T1000 (cell line): Measurements from ENCODE around the gene ANP32B.
"Not testable (repeated sequence)": the region's sequence is repeated elsewhere in the genome, so short reads cannot be mapped to it uniquely, and the experiment has no call there.

Experiments used
- DNase-seq: peaks from one replicate; lab custom pipeline; 2025; ENCODE audit warnings: mixed read lengths; lab: John Stamatoyannopoulos, UW

The ANP32B gene

DNA sequence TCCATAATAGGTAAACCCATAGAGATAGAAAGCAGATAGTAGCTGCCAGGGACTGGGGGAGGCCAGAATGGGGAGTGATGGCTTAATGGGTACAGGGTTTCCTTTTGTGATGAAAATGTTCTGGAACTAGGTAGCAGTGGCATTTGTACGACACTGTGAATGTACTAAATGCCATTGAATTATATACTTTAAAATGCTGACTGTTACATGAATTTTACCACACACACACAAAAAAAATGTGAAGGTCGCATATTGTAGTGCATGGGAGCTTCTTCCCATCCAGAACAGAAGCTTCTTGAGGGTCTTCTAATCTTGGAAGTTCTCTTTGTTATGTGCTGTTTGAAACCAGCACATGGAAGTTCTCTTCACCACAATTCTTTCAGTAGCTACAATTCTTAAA is 19.9 kb upstream of the ANP32B start:
- no peak for DNase-seq

DNA sequence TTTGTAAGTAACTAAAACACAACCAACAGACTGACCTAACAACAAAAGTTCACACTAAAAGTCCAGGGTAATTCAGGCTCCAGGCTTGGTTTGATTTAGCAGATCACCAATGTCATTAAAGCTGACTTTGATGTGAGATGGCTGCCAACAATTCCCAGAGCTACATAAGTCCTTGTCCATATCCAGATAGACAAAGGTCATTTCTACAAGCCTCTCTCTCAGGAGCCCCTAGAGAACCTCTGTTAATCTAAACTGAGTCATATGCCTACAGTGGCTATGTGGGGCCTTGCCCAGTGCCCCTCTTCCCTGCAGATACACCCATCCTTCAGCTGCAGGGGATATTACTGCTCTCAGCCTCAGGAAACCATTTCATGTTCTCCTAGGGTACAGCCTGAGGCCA is 18.2 kb upstream of the ANP32B start:
- no peak for DNase-seq

DNA sequence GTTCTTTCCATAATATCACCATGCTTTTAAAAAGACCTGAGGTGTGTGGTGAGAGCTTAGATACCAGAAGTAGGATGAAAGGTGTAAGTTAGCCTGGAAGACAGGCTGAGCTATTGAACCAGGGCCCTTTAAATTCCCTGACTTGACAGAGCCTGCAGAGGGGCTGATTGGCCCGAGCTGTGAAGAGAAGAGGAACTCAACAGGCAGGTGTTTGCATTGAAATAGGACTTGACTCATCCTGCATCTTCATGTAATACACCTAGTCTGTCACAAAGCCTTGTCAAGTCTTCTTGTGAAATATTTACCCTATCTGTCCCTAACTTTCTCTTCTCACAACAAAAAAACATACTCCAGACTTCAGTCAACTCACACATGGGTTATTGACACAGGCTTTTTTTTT is 16.6 kb upstream of the ANP32B start:
- no peak for DNase-seq

DNA sequence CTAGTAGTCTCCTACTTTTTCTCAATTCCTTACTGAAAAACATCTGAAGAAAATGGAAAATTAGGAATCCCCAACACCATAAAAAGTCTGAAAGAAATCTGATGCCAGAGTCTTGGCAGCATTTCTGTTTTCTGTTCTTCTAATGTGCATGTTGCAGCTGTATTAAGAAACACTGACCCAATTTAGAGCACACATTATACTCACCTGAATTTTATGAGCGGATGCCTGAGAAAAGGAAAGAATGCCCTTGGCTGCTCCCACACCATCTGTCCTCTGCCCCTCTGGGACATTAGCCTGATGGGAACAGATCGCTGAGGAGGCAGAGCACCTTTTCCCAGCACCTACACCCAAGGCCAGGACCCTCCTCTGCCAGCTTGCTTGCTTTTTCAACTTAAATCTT is 14.1 kb upstream of the ANP32B start:
- no peak for DNase-seq

DNA sequence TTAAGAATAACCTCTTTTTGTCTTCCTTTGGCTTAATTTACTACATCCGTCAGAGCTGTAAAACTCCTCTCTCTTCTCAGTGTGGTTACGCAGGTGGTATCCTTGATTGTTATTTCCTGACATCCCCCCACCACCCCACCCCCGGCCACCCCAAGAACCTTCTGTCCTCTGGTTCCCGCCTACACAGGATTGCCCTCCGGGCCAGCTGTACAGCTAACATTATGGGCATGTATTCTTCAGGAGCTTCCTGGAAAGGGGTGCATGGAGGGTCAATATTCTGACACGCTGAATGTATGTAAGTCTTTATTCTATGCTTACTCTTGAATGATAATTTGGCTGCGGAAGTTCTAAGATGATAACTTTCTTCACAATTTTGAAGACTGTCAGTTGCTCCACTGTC is 13.0 kb upstream of the ANP32B start:
- no peak for DNase-seq

DNA sequence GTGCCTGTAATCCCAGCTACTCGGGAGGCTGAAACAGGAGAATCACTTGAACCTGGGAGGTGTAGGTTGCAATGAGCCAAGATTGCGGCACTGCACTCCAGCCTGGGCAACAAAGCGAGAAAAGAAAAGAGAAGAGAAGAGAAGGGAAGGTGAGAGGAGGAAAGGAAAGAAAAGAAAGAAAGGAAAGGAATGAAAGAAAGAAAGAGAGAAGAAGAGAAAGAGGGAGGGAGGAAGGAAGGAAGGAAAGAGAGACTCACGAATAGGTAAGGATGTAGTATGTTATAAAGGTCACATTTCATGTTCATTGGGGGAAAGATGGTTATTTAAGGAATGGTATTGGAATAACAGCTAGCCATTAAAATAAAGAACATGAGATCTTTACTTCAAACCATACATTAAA is 10.4 kb upstream of the ANP32B start:
- DNase-seq = no peak

DNA sequence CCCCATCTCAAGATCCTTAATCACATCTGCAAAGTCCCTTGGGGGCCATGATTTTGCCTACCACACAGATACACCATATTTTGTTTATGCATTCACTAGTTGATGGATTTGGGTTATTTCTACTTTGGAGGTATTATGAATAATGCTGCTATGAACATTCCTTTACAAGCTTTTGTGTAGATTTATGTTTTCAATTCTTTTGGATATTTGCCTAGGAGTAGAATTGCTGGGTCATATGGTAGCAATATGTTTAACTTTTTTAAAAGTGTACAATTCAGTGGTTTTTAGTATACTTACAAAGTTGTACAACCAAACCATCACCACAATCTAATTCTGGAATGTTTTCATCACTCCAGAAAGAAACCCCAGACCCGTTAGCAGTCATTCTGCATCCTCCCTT is 7.8 kb upstream of the ANP32B start:
- no peak for DNase-seq

DNA sequence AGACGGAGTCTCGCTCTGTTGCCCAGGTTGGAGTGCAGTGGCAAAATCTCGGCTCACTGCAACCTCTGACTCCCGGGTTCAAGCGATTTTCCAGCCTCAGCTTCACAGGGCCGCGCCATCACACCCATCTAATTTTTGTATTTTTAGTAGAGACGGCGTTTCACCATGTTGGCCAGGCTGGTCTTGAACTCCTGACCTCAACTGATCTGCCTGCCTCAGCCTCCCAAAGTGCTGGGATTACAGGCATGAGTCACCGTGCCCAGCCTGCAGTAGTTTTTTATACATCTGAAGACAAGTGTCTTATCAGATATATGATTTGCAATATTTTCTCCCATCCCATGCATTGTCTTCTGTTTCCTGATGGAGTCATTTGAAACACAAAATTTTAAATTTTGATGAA is 6.5 kb upstream of the ANP32B start:
- not testable (repeated sequence) for DNase-seq

DNA sequence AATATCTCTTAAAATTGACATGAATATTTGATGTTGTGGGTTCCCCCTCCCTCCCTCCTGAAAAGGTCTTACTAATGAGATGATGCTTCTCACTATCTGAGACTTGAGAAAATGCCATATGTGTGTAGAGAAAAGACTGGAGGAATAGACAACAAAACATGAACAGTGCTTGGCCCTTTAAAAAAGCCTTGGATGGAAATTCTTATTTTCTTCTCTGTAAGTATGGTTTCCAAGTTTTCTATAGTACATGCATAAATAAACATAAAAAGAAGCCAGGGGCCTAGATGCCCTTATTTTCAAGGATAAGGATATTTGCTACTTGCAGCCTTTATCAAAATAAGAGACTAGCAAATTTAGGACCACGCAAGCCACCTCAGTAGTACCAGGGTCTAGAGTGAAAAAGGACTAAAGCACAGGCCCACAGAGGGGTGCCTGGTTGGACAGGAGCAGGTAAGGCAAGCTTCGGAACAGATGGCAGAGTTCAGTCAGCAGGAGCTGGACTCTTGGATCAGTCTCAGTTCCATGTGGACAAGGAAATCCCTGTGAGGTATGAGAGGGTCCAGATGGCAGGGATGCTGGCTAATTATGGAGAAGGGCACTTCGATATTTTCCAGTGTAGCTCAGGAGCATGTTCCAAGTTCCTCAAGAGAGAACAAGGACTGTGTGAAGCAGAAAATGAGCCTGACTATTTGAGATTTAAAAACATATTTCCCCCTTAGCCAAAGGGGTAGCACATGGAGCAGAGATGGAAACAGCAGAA is 4.6 kb upstream of the ANP32B start:
- DNase-seq = no peak

DNA sequence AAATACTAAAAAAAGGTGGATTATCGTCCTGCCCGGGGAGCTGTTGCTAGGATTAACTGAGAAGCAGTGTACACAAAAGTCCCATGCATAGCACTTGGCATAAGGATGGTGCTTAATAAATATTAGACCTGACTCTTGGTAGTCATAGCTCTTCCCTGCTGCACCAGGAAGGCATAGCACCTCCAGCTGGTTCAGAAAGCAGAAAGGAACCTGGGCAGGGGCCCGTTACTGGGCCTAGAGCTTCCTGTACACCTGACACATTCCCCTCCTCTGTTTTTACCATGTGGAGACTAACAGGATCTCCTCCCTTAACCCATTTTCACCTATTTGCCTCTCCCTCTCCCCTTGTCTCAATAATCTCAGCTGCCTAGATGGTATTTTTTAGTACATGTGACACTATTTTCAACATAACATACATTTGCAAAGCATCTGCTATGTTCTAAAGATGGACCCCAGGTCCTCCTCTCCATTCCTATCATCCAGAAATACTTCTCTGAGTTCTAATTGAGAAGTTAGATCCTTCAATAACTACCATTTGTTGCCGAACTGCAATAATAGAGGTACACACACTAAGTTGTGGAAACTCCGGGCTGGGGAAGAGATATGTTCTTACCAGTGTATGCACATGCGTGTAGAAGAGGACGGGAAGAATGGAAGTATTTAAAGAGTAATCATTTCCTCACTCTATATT is 3.2 kb upstream of the ANP32B start:
- DNase-seq = no peak

DNA sequence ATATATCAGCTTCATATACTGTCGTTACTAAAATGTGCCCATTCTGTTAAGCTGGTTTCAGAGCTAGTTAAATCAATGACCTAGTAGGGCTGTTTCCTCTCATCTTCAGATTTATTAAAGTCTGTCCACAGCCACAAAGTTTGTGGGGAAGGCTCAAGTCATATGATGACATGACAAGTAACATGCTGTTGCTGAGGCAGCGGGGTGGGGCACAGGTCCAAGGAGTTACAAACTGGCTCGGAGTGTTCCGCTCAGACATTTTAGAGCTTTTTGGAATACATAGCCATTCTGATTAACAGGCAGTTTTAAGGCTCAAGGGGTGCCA is 2.7 kb upstream of the ANP32B start:
- no peak for DNase-seq

DNA sequence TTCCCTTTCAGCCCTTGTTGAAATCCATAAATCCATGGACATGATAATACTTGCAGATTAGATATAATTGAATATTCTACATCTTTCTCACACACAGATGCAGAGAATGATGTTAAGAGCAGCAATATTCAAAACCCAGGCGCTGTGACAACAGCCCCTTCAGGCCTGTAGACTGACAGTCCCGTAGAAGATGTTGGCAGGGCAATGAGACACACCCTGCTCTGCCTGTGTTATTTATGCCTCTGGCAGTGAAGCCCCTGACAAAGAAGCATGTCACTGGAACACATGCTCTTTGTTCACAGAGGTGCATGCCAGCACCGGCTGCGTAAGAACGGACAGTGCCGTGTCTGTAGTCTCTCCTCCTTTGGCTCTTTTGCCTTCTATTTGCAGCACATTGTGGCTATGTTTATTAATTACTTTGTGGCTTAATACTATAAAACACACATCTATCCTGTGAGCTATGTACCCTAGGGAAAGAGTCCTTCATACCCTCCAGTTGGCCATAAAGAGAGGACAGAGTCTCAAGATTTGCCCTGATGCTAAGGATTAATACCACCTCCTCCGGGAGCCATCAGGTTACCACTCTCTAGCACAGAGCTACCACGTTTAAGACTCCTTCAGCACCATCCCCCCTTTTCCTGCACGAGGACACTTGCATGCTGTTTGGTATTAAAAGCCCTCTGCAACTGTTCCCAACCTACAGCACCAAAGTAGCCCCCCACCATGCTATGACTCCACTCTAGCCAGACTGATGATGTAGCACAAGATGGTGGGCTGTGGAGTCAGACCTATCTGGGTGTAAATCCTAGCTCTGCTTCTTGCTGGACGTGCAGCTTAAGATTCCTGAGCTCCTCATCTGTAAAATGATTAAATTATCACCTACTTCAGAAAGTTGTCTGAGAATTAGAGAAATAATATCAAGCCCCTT is 2.0 kb upstream of the ANP32B start:
- DNase-seq = no peak

DNA sequence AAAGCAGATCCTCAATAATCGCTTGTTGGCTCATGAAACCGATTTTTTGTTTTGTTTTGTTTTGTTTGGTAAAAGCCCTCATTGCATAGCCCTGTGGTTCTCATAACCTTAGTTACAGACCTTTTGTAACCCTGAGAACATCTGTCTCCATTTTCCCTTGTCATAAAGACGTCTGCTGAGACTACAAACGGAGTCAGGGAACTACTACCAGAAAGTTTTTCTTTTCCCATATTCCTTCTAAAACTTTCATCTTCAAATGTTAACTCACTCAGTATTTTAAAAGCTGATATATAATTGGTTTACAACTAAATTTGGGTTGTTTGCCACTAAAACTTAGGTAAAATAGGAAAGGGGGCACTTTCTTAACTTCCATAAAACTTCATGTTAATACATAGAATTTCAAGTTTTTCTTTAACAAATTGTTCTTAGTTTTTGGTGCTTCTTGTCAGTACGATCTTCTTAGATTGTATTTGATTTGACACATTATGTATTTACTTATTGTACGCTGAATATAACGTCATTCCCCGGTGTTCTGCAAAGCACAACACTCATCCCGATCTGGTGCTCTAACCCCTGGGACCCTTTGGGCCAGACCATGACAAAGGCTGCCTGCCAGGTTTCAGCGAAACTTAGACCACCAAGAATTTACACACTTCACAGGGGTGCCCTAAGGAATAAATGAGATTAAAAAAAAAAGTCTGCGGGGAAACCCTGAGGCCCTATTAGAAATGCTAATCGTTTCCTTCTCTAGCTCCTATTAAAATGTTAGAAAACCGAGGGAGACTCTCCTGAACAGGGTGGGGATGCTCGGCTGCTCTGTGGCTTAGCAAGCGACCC is 1.1 kb upstream of the ANP32B start:
- no peak for DNase-seq

DNA sequence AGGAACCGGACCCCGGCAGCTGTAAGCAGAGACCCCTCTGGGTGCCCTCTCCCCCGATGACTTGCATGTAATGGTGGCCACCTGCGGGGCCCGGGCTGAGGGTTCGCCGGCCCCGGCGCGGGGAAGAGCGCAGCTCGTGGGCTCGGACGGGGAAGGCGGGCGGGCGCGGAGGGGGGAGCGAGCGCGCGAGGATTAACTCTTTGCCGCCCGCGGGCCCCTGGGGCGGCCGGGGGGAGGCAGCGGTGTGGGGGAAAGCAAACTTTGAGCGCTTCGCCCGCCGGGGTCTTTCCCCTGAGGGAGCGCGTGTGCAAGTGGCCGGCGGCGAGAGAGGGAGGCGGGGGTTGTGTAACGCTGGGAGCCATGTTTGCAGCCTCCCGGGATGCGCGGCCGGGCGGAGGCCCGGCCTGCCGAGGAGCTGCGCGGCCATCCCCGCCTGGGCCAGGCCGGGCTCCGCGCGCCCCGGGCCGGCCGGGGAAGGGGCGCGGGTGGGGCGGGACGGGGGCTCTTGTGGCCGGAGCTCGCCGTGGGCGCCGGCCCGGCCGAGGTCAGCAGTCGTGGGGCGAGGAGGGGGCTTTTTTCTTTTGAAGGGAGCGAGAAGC is 547 bp downstream of the ANP32B start:
- no peak for DNase-seq

DNA sequence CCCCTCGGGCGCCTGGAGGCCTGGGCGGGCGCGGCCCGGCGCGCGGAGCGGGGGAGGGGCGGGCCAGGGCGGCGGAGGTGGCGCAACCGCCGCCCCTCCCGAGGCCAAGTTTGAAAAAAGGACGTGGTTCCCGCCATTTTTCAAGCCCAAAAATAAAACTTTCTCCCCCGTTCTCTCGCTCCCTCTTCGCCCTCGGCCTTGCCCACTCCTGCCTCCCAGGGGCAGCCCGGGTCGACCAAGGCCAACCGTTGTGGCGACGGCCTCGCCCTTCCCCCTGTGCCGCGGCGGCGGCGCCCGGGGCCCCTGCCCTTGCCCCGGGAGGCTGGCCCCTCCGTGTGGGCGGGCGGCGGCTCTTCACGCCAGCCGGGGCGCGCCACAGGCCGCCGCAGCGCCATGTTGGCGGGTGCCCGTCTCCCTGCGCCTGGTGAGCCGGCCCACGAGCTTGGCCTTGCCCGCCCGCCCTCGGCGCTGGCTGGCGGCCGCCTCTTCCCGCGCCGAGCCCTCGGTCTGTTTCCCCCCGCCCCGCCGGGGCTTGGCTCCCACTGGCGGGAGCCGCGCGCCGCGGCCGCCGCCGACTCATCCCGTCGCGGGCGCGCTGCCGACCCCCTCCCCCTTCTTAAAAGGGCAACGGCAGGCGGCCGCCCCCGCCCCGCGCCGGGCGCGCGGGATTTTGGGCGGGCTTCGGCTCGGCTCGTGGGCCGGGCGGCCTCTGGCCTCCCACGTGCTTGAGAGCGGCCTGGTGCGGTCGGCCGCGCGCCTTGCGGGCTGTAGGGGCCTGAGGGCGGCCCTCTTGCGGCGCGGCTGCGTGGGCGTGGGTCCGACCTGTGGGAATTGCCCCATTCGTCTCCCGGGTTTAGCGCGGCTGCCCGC is 1.3 kb downstream of the ANP32B start:
- peak; percentile 63 for DNase-seq

DNA sequence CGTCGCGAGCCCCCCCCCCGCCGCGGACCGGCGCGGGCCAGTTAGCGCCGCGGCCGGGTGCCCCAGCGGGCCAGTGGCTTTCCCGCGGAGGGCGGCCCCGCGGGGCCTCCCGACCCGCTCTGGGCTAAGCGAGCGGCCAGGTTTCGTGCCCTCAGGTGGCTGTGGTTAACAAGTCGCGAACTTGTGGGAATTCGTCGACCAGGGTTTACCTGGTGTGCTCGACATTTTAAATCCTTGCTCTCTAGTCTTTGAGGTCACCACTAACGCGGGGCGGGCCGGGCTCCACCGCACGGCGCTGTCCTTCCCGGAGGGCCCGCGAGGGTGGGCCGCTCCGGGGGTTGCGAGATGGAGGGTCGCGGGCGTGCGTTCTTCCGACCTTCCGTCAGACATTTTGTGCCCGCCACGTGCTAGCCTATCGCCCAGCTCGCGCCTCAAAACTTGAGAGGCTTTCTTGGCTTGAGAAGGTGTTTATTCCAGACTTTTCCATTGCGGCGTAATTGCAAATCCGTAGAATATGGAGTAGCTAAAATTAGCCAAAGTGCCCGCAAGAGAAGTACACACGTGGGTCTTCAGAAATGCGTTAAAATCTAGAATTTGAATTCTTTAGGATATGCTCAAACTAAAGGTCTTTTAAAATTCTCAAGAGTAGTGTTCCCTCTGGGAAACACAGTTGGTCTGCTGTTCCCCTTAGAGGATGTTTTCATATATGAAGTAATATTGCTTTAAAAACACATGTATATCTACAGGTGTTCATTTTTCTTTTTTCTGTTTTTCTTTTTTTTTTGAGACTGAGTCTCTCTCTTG is 2.1 kb downstream of the ANP32B start:
- DNase-seq = no peak

DNA sequence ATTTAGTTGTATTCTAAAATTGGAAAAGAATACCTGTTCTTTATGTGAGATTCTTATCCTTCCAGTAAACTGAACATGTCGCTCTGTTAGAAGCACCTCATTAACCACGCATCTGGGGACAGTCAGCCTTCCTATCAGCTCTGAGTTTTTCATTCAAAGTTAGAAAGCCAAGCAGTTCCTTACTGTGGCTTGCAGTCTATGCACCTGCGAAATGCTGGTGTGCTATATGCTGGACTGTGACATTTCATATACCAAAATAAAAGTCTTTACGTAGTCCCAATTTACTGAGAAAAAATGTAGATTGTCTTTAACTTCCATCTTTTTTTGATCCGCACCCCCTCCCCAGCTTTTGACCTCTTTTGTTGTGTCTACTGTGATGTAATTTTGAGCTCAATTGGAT is 4.3 kb downstream of the ANP32B start:
- DNase-seq = no peak

DNA sequence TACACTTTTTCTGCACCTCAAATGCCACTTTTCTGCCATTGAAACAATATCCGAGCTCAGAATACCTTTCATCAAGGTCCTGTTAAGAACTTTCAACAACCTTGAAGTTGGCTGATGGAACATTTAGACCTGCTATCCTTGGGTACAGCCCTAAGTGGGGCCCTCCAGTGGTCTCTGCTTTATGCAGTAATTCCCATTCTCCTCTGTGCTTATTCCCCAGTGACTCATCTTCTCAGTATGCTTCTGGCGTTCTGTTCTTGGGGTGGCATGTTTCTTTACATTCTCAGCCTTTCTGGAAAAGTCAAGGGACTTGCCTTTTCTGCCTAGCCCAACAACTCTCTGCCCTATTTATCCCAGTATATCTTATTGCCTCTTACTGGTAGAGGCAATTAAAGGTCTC is 7.1 kb downstream of the ANP32B start:
- DNase-seq = no peak

DNA sequence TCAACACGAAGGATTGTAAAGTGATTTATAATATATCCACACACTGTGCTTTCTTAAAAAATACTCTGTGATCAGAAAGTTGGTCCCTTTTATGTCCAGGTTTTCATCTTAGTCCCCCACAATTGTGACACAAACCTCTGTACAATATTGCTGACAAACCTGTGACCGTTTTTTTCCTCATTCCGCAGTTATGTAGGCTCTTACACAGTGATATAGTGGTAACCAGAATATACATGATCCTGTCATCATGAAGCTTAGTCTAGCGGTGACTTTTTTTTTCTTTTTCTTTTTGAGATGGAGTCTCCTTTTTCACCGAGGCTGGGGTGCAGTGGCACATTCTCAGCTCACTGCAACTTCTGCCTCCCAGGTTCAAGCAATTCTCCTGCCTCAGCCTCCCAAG is 8.7 kb downstream of the ANP32B start:
- no peak for DNase-seq

DNA sequence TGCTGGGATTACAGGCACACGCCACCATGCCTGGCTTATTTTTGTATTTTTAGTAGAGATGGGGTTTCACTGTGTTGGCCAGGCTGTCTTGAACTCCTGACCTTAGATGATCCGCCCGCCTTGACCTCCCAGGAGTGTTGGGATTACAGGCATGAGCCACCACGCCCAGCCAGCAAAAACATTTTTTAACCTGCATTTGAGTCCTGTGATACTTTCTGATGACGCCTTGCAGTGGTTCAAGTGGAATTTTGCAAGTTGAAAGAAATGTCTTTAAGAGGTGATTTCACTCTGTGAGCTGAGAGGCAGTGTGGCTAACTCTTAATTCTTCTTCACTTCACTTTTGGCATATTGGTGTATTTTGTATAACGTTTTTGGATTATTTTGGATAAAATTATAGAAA is 9.1 kb downstream of the ANP32B start:
- no peak for DNase-seq
